ENCODE data around the gene AMIGO3. TPM values are rescaled to one million over a fixed set of nuclear protein-coding genes. Genes with fewer than 3 reads are reported as not detected.
A peak's percentile ranks its signal among the peaks of the same experiment; 100 is the strongest.

Gene AMIGO3
- total and polyA plus RNA-seq, 3 donors from 2014 or later = 3.0 to 14.8 (median 8.8) TPM

GRCh38 chr3:49733551-49733950 is 14.1 kb upstream of the AMIGO3 start:
- peak; percentile 5 for DNase-seq
- H3K36me3 ChIP-seq (ENCODE audit: low read depth, missing control alignments) = no peaks in the 10 kb centered on the region
- no peaks in the 10 kb centered on the region for H3K9me3 ChIP-seq
- 77 to 87% methylated on average over 1 of the region's 1 CpG for WGBS, 2 donors
- no peaks in the 10 kb centered on the region for H3K4me1 ChIP-seq
- H3K27me3 ChIP-seq = no peaks in the 10 kb centered on the region
- TF ChIP-seq CTCF (IDR thresholded peaks at IDR 0.05) (no peak), POLR2A (IDR thresholded peaks at IDR 0.05) (no peak)
- intact Hi-C loops (cut with DNase I; ENCODE audit: low total_unique reads) = no loop called here
- H3K27ac ChIP-seq = no peak overlapping the region
- no peak overlapping the region for H3K4me3 ChIP-seq

- no peaks in the 10 kb centered on the region for H3K9me3 ChIP-seq
- intact Hi-C loops (cut with DNase I; ENCODE audit: low total_unique reads) = no loop called here
- no peaks in the 10 kb centered on the region for H3K27me3 ChIP-seq
- TF ChIP-seq POLR2A (IDR thresholded peaks at IDR 0.05) (no peak), CTCF (IDR thresholded peaks at IDR 0.05) (no peak)
- WGBS, 2 donors = 86 to 90% methylated on average over 10 to 11 of the region's 11 CpGs
- DNase-seq = no peak
- H3K27ac ChIP-seq = no peak overlapping the region
- H3K36me3 ChIP-seq (ENCODE audit: low read depth, missing control alignments) = no peaks in the 10 kb centered on the region
- no peak overlapping the region for H3K4me3 ChIP-seq
- no peaks in the 10 kb centered on the region for H3K4me1 ChIP-seq
Observed at GRCh38 chr3:49732597-49732996, 13.1 kb upstream of the AMIGO3 start.

GRCh38 chr3:49729966-49730609 is 10.6 kb upstream of the AMIGO3 start:
- Histone ChIP-seq H3K36me3 (ENCODE audit: low read depth, missing control alignments) (no peaks in the 10 kb centered on the region), H3K4me3 (no peak overlapping the region), H3K9me3 (no peaks in the 10 kb centered on the region), H3K4me1 (no peaks in the 10 kb centered on the region), H3K27ac (no peak overlapping the region), H3K27me3 (no peaks in the 10 kb centered on the region)
- intact Hi-C loops (cut with DNase I; ENCODE audit: low total_unique reads) = no loop called here
- TF ChIP-seq POLR2A (IDR thresholded peaks at IDR 0.05) (no peak), CTCF (IDR thresholded peaks at IDR 0.05) (no peak)
- WGBS, 2 donors = 94 to 98% methylated on average over 4 of the region's 4 CpGs
- DNase-seq = peak; percentile 5

- Histone ChIP-seq H3K4me1 (peaks cover 10% of the 10 kb centered on the region), H3K27ac (no peak overlapping the region), H3K27me3 (no peaks in the 10 kb centered on the region), H3K36me3 (ENCODE audit: low read depth, missing control alignments) (no peaks in the 10 kb centered on the region), H3K4me3 (no peak overlapping the region), H3K9me3 (no peaks in the 10 kb centered on the region)
- TF ChIP-seq CTCF (IDR thresholded peaks at IDR 0.05) (no peak), POLR2A (IDR thresholded peaks at IDR 0.05) (no peak)
- WGBS, 2 donors = 91% methylated on average over 5 to 15 of the region's 15 CpGs
- intact Hi-C loops (cut with DNase I; ENCODE audit: low total_unique reads) = no loop called here
- DNase-seq = no peak
Observed at GRCh38 chr3:49727924-49728361, 8.5 kb upstream of the AMIGO3 start.

Measured in testis (tissue), 3 donors.